ENCODE results near the gene TMEM255B.
A peak's percentile ranks its signal among the peaks of the same experiment; 100 is the strongest.
"Not testable (repeated sequence)": the region's sequence is repeated elsewhere in the genome, so short reads cannot be mapped to it uniquely, and the experiment has no call there.

TMEM255B gene

GRCh38 chr13:113770441-113770840 lies 11.4 kb downstream of the TMEM255B start:
- DNase-seq = no peak

GRCh38 chr13:113770937-113771336 lies 11.9 kb downstream of the TMEM255B start:
- DNase-seq = no peak

- peak in 1 of 2 donors; percentile 9 for DNase-seq
These were observed 12.8 kb downstream of the TMEM255B start for GRCh38 chr13:113771709-113772331.

GRCh38 chr13:113774177-113775107 lies 15.4 kb downstream of the TMEM255B start:
- no peak for DNase-seq

GRCh38 chr13:113775451-113776145 lies 16.6 kb downstream of the TMEM255B start:
- DNase-seq = no peak

- DNase-seq = no peak
These were observed 17.5 kb downstream of the TMEM255B start for GRCh38 chr13:113776231-113777125.

- DNase-seq = no peak
These were observed 18.6 kb downstream of the TMEM255B start for GRCh38 chr13:113777311-113778260.

GRCh38 chr13:113781571-113781970 lies 22.5 kb downstream of the TMEM255B start:
- no peak for DNase-seq

- no peak for DNase-seq
These were observed 23.4 kb downstream of the TMEM255B start for GRCh38 chr13:113782472-113782871.

GRCh38 chr13:113783200-113783881 lies 24.3 kb downstream of the TMEM255B start:
- DNase-seq = no peak

GRCh38 chr13:113783966-113784644 lies 25.1 kb downstream of the TMEM255B start:
- no peak for DNase-seq

- DNase-seq = no peak
These were observed 25.6 kb downstream of the TMEM255B start for GRCh38 chr13:113784645-113785024.

- peak; percentile 0 to 18 for DNase-seq
These were observed 26.3 kb downstream of the TMEM255B start for GRCh38 chr13:113785051-113786010.

GRCh38 chr13:113786262-113786841 lies 27.3 kb downstream of the TMEM255B start:
- DNase-seq = no peak

GRCh38 chr13:113787694-113788093 lies 28.7 kb downstream of the TMEM255B start:
- DNase-seq = no peak

GRCh38 chr13:113788413-113789135 lies 29.5 kb downstream of the TMEM255B start:
- DNase-seq = no peak

GRCh38 chr13:113789167-113789566 lies 30.1 kb downstream of the TMEM255B start:
- DNase-seq = no peak

GRCh38 chr13:113789931-113790330 lies 30.9 kb downstream of the TMEM255B start:
- DNase-seq = not testable (repeated sequence)

Data from inflammatory macrophage treated with lipopolysaccharide for 1 hour (primary cell).